GM23338 (cell line): ENCODE results near the gene RHCG. TPM values are rescaled to one million over a fixed set of nuclear protein-coding genes. Genes with fewer than 3 reads are reported as not detected.

Source experiments
- ATAC-seq: fragments of 200-7000 bp; cut with Tn5 transposase; 3 replicates; pipeline ENCODE4 v1.9.1; 2020
- DNase-seq: peaks from one replicate; pipeline ENCODE4 v3.0.0-alpha.2; 2015; ENCODE audit warnings: low spot score
- H2AFZ ChIP-seq: fragments of 200-600 bp; sonication (generic); 2 replicates; pipeline ENCODE4 v1.8.0; 2016; ENCODE audit warnings: antibody characterized with exemption, mild to moderate bottlenecking, moderate library complexity
- H3F3A ChIP-seq: fragments of 200-600 bp; sonication (generic); replicated peaks from 2 replicates; pipeline ENCODE4 v1.8.0; 2017; ENCODE audit warnings: antibody characterized with exemption, mixed run types, low read depth
- H3K27ac ChIP-seq: fragments of 200-600 bp; sonication (generic); 2 replicates; pipeline ENCODE4 v1.6.1; 2016; ENCODE audit warnings: low read depth
- H3K27me3 ChIP-seq: fragments of 200-600 bp; sonication (generic); 2 replicates; pipeline ENCODE4 v1.8.0; 2016; ENCODE audit warnings: mild to moderate bottlenecking, mixed run types, moderate library complexity; ENCODE audit not compliant: insufficient read depth
- H3K36me3 ChIP-seq: fragments of 200-600 bp; sonication (generic); 2 replicates; pipeline ENCODE4 v1.8.0; 2016; ENCODE audit warnings: mild to moderate bottlenecking; ENCODE audit not compliant: insufficient read depth
- H3K4me1 ChIP-seq: fragments of 200-600 bp; sonication (generic); 2 replicates; pipeline ENCODE4 v1.8.0; 2016; ENCODE audit warnings: mild to moderate bottlenecking, moderate library complexity; ENCODE audit not compliant: insufficient read depth
- H3K4me2 ChIP-seq: fragments of 200-600 bp; sonication (generic); 2 replicates; pipeline ENCODE4 v1.7.1; 2017; ENCODE audit warnings: mixed run types
- H3K4me3 ChIP-seq: fragments of 200-600 bp; sonication (generic); 2 replicates; pipeline ENCODE4 v1.6.1; 2016; ENCODE audit warnings: mixed run types
- H3K79me2 ChIP-seq: fragments of 200-600 bp; sonication (generic); replicated peaks from 2 replicates; pipeline ENCODE4 v1.8.0; 2017; ENCODE audit warnings: mild to moderate bottlenecking; ENCODE audit not compliant: insufficient read depth
- H3K9me2 ChIP-seq: fragments of 200-600 bp; sonication (generic); 2 replicates; pipeline ENCODE4 v1.8.0; 2017; ENCODE audit not compliant: insufficient read depth
- H4K20me1 ChIP-seq: fragments of 200-600 bp; sonication (generic); replicated peaks from 2 replicates; pipeline ENCODE4 v1.8.0; 2017; ENCODE audit warnings: mild to moderate bottlenecking; ENCODE audit not compliant: insufficient read depth
- H3K27ac Mint-ChIP-seq: 2 replicates; pipeline ENCODE4 v1.8.0; 2020; ENCODE audit warnings: inconsistent platforms, mild to moderate bottlenecking, moderate library complexity, mixed read lengths
- H3K27me3 Mint-ChIP-seq: 3 replicates; pipeline ENCODE4 v1.8.0; 2022; ENCODE audit warnings: low read depth, mild to moderate bottlenecking, moderate library complexity, mixed read lengths, inconsistent platforms; ENCODE audit not compliant: insufficient read depth, poor library complexity
- H3K36me3 Mint-ChIP-seq: 3 replicates; pipeline ENCODE4 v1.8.0; 2021; ENCODE audit warnings: low read depth, mild to moderate bottlenecking, inconsistent platforms, moderate library complexity, mixed read lengths
- H3K4me1 Mint-ChIP-seq: 3 replicates; pipeline ENCODE4 v1.8.0; 2020; ENCODE audit warnings: mild to moderate bottlenecking, inconsistent platforms, mixed read lengths
- H3K4me3 Mint-ChIP-seq: 3 replicates; pipeline ENCODE4 v1.8.0; 2021; ENCODE audit warnings: moderate library complexity, mild to moderate bottlenecking, inconsistent platforms, mixed read lengths
- H3K9me3 Mint-ChIP-seq: 3 replicates; pipeline ENCODE4 v1.8.0; 2020; ENCODE audit warnings: moderate library complexity, mild to moderate bottlenecking, inconsistent platforms, mixed read lengths
- CREB1 ChIP-seq: fragments of 250-450 bp; sonication (Bioruptor Pico); IDR thresholded peaks from 2 replicates; pipeline ENCODE4 v1.5.0; 2020; ENCODE audit warnings: low read depth, mild to moderate bottlenecking, moderate library complexity
- ETS1 ChIP-seq: IDR thresholded peaks from 2 replicates; pipeline ENCODE4 v1.6.1; 2016; ENCODE audit warnings: antibody characterized with exemption
- EZH2 ChIP-seq: fragments of 200-600 bp; sonication (generic); IDR thresholded peaks from one replicate; pipeline ENCODE4 v1.8.0; 2017; ENCODE audit warnings: antibody characterized with exemption, mild to moderate bottlenecking, low read depth; ENCODE audit not compliant: unreplicated experiment
- JUNB ChIP-seq: IDR thresholded peaks from one replicate; pipeline ENCODE4 v1.6.1; 2016; ENCODE audit warnings: antibody characterized with exemption; ENCODE audit not compliant: unreplicated experiment
- NANOG ChIP-seq: IDR thresholded peaks from 2 replicates; pipeline ENCODE4 v1.6.1; 2016; ENCODE audit warnings: antibody characterized with exemption, borderline replicate concordance
- POLR2AphosphoS5 ChIP-seq: IDR thresholded peaks from 2 replicates; pipeline ENCODE4 v1.6.1; 2016; ENCODE audit warnings: antibody characterized with exemption, low read depth
- STAT1 ChIP-seq: IDR thresholded peaks from one replicate; pipeline ENCODE4 v1.6.1; 2016; ENCODE audit warnings: antibody characterized with exemption; ENCODE audit not compliant: unreplicated experiment
- ZNF114 ChIP-seq: fragments of 250-450 bp; sonication (Bioruptor Pico); IDR thresholded peaks from 2 replicates; pipeline ENCODE4 v1.5.0; 2020; ENCODE audit warnings: mild to moderate bottlenecking, moderate library complexity
- ZNF331 ChIP-seq: fragments of 250-450 bp; sonication (Bioruptor Pico); IDR thresholded peaks from 2 replicates; pipeline ENCODE4 v1.5.0; 2020; ENCODE audit warnings: low read depth, mild to moderate bottlenecking, moderate library complexity
- polyA plus RNA-seq: library from polyadenylated mRNA; unstranded; fragments of >200 nt; fragmentation: Nextera tagmentation; extraction: Ambion mirVana; gene quantifications from 2 replicates; pipeline ENCODE4 v1.2.1, GENCODE V29; 2016
- total RNA-seq: library from RNA; depleted of rRNA; stranded (reverse); fragments of >200 nt; shearing (Covaris generic); gene quantifications from 2 replicates; pipeline ENCODE4 v1.2.3, GENCODE V29; 2014
- TF ChIP-seq, protein P1 (sequence below): fragments of 250-450 bp; sonication (Bioruptor Pico); IDR thresholded peaks from 2 replicates; pipeline ENCODE4 v1.5.0; 2020; ENCODE audit warnings: mild to moderate bottlenecking, moderate library complexity

The RHCG gene
- total and polyA plus RNA-seq, 2 experiments from 2014 or later: 0.21 to 0.63 TPM

DNA sequence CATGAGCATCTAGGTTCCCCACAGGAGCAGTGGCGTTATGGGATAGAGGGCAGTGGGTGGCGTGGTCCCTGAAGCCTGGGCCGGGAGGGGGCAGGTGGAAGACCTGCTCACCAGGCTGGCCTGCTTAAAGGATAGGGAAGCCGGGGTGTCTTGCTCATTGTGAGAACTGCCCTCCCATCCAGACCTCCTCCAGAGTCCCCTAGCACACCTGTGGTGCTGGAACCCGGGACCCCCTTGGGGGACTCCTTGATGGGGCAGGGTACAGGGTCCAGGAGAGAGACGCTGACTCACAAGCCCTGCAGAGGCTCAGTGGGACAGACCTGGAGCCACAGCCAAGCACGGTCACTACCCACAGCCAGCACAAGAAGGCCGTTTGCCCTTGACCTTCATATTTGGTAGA is 2.8 kb upstream of the RHCG start:
- no peak for ATAC-seq
- peaks cover 32% of the 10 kb centered on the region for H3K27me3 ChIP-seq
- H3K4me2 ChIP-seq: no peak overlapping the region
- no peak overlapping the region for H3K4me3 ChIP-seq
- H3K4me1 ChIP-seq: peaks cover 3% of the 10 kb centered on the region; the same call in 1 of the 2 replicates
- Mint-ChIP-seq H3K36me3 (no peaks in the 10 kb centered on the region), H3K27me3 (peaks cover 18% of the 10 kb centered on the region), H3K4me3 (no peak overlapping the region), H3K9me3 (no peaks in the 10 kb centered on the region; the same call in 2 of the 3 replicates), H3K4me1 (no peaks in the 10 kb centered on the region), H3K27ac (no peak overlapping the region)
- no peaks in the 10 kb centered on the region for H4K20me1 ChIP-seq
- no peaks in the 10 kb centered on the region for H3K9me2 ChIP-seq
- H3K79me2 ChIP-seq: no peaks in the 10 kb centered on the region
- H3F3A ChIP-seq: no peaks in the 10 kb centered on the region
- DNase-seq: no peak
- no peaks in the 10 kb centered on the region for H3K36me3 ChIP-seq
- H3K27ac ChIP-seq: no peak overlapping the region
- TF ChIP-seq POLR2AphosphoS5: no peak
- no peak for TF ChIP-seq JUNB
- no peak for TF ChIP-seq ZNF331 (CRISPR knock-in tag)
- no peak for TF ChIP-seq CREB1 (CRISPR knock-in tag)
- no peak for TF ChIP-seq NANOG
- TF ChIP-seq EZH2: no peak
- no peak for TF ChIP-seq ETS1
- no peak for TF ChIP-seq ZNF114 (CRISPR knock-in tag)
- H2AFZ ChIP-seq: no peak overlapping the region

DNA sequence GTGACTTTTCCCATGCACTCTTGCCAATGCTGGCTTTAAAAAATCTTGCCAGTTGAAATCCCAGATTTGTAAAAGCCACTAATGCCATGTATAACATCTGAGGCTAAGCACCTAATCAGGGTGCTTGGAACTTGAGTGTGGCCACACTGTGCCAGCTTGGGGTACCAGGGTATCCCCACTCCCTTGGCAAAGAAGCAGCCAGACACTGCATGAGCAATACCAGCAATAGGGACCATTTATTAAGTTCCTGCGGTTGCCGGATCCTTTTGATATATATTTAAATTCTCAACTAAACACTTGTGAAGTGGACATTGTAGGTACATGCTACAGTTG is 2.2 kb upstream of the RHCG start:
- H3K27me3 Mint-ChIP-seq: peaks cover 20% of the 10 kb centered on the region
- H3K36me3 ChIP-seq: no peaks in the 10 kb centered on the region
- no peaks in the 10 kb centered on the region for H3F3A ChIP-seq
- H3K36me3 Mint-ChIP-seq: no peaks in the 10 kb centered on the region
- H3K79me2 ChIP-seq: no peaks in the 10 kb centered on the region
- peaks cover 3% of the 10 kb centered on the region; the same call in 1 of the 2 replicates for H3K4me1 ChIP-seq
- H3K4me2 ChIP-seq: no peak overlapping the region
- no peaks in the 10 kb centered on the region for H4K20me1 ChIP-seq
- H3K27ac ChIP-seq: no peak overlapping the region
- no peak overlapping the region for H2AFZ ChIP-seq
- DNase-seq: no peak
- no peak for ATAC-seq
- H3K4me1 Mint-ChIP-seq: no peaks in the 10 kb centered on the region
- H3K27me3 ChIP-seq: peaks cover 33% of the 10 kb centered on the region
- no peak overlapping the region for H3K4me3 ChIP-seq
- H3K9me3 Mint-ChIP-seq: no peaks in the 10 kb centered on the region; the same call in 2 of the 3 replicates
- H3K4me3 Mint-ChIP-seq: no peak overlapping the region
- H3K27ac Mint-ChIP-seq: no peak overlapping the region
- TF ChIP-seq JUNB (no peak), EZH2 (no peak), STAT1 (no peak)
- H3K9me2 ChIP-seq: no peaks in the 10 kb centered on the region

DNA sequence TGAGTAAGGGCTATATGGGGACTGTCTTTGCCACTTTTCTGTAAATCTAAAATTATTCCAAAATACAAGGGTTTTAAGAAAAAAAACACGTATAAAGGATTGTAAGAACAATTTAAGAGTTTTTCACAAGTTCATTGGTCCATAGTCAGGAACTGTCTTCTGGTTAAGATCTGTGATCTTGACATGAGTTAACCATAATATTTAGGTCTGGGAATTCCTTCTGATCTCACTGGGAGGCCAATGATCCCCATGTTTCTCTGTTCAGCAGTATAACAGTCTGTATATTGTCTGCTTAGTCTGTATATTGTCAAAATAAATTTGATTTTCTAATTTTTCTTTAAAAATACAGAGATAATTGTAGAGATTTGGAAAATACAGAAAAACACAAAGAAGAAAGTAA is 848 bp upstream of the RHCG start:
- Histone ChIP-seq H3K36me3 (no peaks in the 10 kb centered on the region), H3K27me3 (peaks cover 33% of the 10 kb centered on the region), H2AFZ (no peak overlapping the region; the same call in 1 of the 2 replicates), H3K4me1 (peaks cover 3% of the 10 kb centered on the region; the same call in 1 of the 2 replicates), H3K4me3 (no peak overlapping the region), H3K9me2 (no peaks in the 10 kb centered on the region), H3F3A (no peaks in the 10 kb centered on the region), H4K20me1 (no peaks in the 10 kb centered on the region), H3K27ac (no peak overlapping the region), H3K79me2 (no peaks in the 10 kb centered on the region), H3K4me2 (peak overlapping the region; percentile 83)
- H3K36me3 Mint-ChIP-seq: no peaks in the 10 kb centered on the region
- H3K4me1 Mint-ChIP-seq: no peaks in the 10 kb centered on the region
- peaks cover 16% of the 10 kb centered on the region for H3K27me3 Mint-ChIP-seq
- H3K4me3 Mint-ChIP-seq: peak overlapping the region; percentile 74; the same call in 2 of the 3 replicates
- H3K9me3 Mint-ChIP-seq: no peaks in the 10 kb centered on the region; the same call in 2 of the 3 replicates
- DNase-seq (no peak), ATAC-seq (no peak)
- H3K27ac Mint-ChIP-seq: no peak overlapping the region
- no peak for TF ChIP-seq EZH2
- no peak for TF ChIP-seq ZNF331 (CRISPR knock-in tag)
- TF ChIP-seq, protein P1, sequence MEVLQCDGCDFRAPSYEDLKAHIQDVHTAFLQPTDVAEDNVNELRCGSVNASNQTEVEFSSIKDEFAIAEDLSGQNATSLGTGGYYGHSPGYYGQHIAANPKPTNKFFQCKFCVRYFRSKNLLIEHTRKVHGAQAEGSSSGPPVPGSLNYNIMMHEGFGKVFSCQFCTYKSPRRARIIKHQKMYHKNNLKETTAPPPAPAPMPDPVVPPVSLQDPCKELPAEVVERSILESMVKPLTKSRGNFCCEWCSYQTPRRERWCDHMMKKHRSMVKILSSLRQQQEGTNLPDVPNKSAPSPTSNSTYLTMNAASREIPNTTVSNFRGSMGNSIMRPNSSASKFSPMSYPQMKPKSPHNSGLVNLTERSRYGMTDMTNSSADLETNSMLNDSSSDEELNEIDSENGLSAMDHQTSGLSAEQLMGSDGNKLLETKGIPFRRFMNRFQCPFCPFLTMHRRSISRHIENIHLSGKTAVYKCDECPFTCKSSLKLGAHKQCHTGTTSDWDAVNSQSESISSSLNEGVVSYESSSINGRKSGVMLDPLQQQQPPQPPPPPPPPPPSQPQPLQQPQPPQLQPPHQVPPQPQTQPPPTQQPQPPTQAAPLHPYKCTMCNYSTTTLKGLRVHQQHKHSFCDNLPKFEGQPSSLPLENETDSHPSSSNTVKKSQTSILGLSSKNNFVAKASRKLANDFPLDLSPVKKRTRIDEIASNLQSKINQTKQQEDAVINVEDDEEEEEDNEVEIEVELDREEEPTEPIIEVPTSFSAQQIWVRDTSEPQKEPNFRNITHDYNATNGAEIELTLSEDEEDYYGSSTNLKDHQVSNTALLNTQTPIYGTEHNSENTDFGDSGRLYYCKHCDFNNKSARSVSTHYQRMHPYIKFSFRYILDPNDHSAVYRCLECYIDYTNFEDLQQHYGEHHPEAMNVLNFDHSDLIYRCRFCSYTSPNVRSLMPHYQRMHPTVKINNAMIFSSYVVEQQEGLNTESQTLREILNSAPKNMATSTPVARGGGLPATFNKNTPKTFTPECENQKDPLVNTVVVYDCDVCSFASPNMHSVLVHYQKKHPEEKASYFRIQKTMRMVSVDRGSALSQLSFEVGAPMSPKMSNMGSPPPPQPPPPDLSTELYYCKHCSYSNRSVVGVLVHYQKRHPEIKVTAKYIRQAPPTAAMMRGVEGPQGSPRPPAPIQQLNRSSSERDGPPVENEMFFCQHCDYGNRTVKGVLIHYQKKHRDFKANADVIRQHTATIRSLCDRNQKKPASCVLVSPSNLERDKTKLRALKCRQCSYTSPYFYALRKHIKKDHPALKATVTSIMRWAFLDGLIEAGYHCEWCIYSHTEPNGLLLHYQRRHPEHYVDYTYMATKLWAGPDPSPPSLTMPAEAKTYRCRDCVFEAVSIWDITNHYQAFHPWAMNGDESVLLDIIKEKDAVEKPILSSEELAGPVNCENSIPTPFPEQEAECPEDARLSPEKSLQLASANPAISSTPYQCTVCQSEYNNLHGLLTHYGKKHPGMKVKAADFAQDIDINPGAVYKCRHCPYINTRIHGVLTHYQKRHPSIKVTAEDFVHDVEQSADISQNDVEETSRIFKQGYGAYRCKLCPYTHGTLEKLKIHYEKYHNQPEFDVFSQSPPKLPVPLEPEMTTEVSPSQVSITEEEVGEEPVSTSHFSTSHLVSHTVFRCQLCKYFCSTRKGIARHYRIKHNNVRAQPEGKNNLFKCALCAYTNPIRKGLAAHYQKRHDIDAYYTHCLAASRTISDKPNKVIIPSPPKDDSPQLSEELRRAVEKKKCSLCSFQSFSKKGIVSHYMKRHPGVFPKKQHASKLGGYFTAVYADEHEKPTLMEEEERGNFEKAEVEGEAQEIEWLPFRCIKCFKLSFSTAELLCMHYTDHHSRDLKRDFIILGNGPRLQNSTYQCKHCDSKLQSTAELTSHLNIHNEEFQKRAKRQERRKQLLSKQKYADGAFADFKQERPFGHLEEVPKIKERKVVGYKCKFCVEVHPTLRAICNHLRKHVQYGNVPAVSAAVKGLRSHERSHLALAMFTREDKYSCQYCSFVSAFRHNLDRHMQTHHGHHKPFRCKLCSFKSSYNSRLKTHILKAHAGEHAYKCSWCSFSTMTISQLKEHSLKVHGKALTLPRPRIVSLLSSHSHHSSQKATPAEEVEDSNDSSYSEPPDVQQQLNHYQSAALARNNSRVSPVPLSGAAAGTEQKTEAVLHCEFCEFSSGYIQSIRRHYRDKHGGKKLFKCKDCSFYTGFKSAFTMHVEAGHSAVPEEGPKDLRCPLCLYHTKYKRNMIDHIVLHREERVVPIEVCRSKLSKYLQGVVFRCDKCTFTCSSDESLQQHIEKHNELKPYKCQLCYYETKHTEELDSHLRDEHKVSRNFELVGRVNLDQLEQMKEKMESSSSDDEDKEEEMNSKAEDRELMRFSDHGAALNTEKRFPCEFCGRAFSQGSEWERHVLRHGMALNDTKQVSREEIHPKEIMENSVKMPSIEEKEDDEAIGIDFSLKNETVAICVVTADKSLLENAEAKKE (CRISPR knock-in tag): no peak
- TF ChIP-seq ZNF114 (CRISPR knock-in tag): no peak
- TF ChIP-seq STAT1: no peak
- no peak for TF ChIP-seq POLR2AphosphoS5
